ENCODE data around the gene KAT6B.

KAT6B gene

GRCh38 chr10:74994854-74995253 is 168.5 kb downstream of the KAT6B start:
- DNase-seq: no peak

GRCh38 chr10:74995806-74996205 is 169.4 kb downstream of the KAT6B start:
- DNase-seq: no peak

GRCh38 chr10:74997163-74997562 is 170.8 kb downstream of the KAT6B start:
- no peak for DNase-seq

- DNase-seq: no peak
Observed at GRCh38 chr10:75000748-75001321, 174.4 kb downstream of the KAT6B start.

GRCh38 chr10:75001715-75002350 is 175.4 kb downstream of the KAT6B start:
- DNase-seq: no peak

GRCh38 chr10:75002351-75002725 is 175.9 kb downstream of the KAT6B start:
- no peak for DNase-seq

- no peak for DNase-seq
Observed at GRCh38 chr10:75002967-75003594, 176.7 kb downstream of the KAT6B start.

- no peak for DNase-seq
Observed at GRCh38 chr10:75003891-75004290, 177.5 kb downstream of the KAT6B start.

GRCh38 chr10:75007646-75008045 is 181.2 kb downstream of the KAT6B start:
- no peak for DNase-seq

- no peak for DNase-seq
Observed at GRCh38 chr10:75008952-75009351, 182.6 kb downstream of the KAT6B start.

GRCh38 chr10:75009426-75009825 is 183.0 kb downstream of the KAT6B start:
- no peak for DNase-seq

- DNase-seq: no peak
Observed at GRCh38 chr10:75010373-75010772, 184.0 kb downstream of the KAT6B start.

- DNase-seq: no peak
Observed at GRCh38 chr10:75011221-75011620, 184.8 kb downstream of the KAT6B start.

- DNase-seq: no peak
Observed at GRCh38 chr10:75012471-75012870, 186.1 kb downstream of the KAT6B start.

GRCh38 chr10:75013007-75013406 is 186.6 kb downstream of the KAT6B start:
- no peak for DNase-seq

GRCh38 chr10:75013522-75013921 is 187.1 kb downstream of the KAT6B start:
- no peak for DNase-seq

- DNase-seq: no peak
Observed at GRCh38 chr10:75014516-75015230, 188.3 kb downstream of the KAT6B start.

GRCh38 chr10:75015442-75015841 is 189.0 kb downstream of the KAT6B start:
- DNase-seq: no peak

GRCh38 chr10:75016325-75016724 is 189.9 kb downstream of the KAT6B start:
- no peak for DNase-seq

- DNase-seq: no peak
Observed at GRCh38 chr10:75018251-75018650, 191.9 kb downstream of the KAT6B start.

GRCh38 chr10:75018686-75019307 is 192.4 kb downstream of the KAT6B start:
- no peak for DNase-seq

GRCh38 chr10:75019370-75019769 is 193.0 kb downstream of the KAT6B start:
- no peak for DNase-seq

- DNase-seq: no peak
Observed at GRCh38 chr10:75020168-75020567, 193.8 kb downstream of the KAT6B start.
